Right lobe of liver (tissue), 4 donors: ENCODE data around the gene TM6SF1.

Experiments used
- POLR2A ChIP-seq: fragments of 450-650 bp; IDR thresholded peaks from one replicate; pipeline ENCODE4 v1.6.1; 2017; ENCODE audit warnings: antibody characterized with exemption, mild to moderate bottlenecking
- TF ChIP-seq, protein P1 (sequence below), 4 donors: fragments of 200-600 bp in 3 of 4; fragments of 450-650 bp in 1 of 4; IDR thresholded peaks; one replicate each; pipeline versions ENCODE4 v1.5.1 to v1.8.0; 2016 to 2022; ENCODE audit warnings: antibody characterized with exemption in 4 of 4, mild to moderate bottlenecking in 2 of 4
- donor health status: DM: no; HTN: no; CAD: no.
- donor health status: DM: no; HTN: no; CAD: no.
- donor health status: DM: no; HTN: yes; CAD: no.

DNA sequence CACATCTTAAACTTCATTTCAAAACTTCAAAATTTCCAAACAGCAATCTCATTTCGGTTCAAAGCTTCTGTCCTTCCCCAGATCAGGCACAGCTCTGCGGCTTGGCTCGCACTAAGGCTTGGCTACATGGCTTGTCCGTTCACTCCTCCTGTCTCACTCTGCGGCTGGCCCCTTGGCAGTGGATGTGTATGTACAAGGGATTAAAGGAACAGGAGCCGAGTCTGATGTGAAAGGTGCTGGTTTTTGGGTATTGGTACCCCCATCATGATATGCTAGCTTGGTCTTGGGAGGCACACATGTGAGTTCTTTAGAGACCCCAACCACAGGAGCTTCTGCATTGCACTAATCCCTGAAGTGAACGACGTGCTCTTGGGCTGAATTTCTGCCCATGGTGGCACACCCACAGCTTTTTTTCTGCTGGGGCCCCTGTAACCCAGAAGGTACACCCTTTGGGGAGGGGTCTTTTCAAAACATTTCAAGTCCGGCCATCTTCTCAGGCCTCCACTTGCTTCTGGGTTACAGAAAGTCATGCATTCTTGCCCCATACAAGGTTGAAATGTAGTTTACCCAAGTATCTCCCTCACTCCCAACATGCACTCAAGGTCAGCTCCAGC is 12.6 kb downstream of the TM6SF1 start:
- no peak for TF ChIP-seq POLR2A
- TF ChIP-seq, protein P1, sequence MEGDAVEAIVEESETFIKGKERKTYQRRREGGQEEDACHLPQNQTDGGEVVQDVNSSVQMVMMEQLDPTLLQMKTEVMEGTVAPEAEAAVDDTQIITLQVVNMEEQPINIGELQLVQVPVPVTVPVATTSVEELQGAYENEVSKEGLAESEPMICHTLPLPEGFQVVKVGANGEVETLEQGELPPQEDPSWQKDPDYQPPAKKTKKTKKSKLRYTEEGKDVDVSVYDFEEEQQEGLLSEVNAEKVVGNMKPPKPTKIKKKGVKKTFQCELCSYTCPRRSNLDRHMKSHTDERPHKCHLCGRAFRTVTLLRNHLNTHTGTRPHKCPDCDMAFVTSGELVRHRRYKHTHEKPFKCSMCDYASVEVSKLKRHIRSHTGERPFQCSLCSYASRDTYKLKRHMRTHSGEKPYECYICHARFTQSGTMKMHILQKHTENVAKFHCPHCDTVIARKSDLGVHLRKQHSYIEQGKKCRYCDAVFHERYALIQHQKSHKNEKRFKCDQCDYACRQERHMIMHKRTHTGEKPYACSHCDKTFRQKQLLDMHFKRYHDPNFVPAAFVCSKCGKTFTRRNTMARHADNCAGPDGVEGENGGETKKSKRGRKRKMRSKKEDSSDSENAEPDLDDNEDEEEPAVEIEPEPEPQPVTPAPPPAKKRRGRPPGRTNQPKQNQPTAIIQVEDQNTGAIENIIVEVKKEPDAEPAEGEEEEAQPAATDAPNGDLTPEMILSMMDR (IDR thresholded peaks at IDR 0.05), result no peak
